PFSK-1 (cell line): Measurements from ENCODE around the gene TMTC4.

Experiments
- FOXP2 ChIP-seq: optimal IDR thresholded peaks from 2 replicates; pipeline ENCODE3; 2011; ENCODE audit warnings: borderline replicate concordance, control low read depth, inconsistent platforms; ENCODE audit not compliant: insufficient read depth; ENCODE audit errors: extremely low read length, extremely low read depth
- POLR2AphosphoS5 ChIP-seq: IDR thresholded peaks from 2 replicates; pipeline ENCODE4 v1.6.1; 2012; ENCODE audit warnings: low read depth, mild to moderate bottlenecking, control low read depth, low read length, moderate library complexity
- REST ChIP-seq, 2 experiments: IDR thresholded peaks; 2 replicates each; pipeline versions ENCODE4 v1.6.1 to v1.8.0; 2011 to 2012; ENCODE audit warnings: low read depth in 2 of 2, low read length in 2 of 2, control low read depth in 1 of 2, inconsistent platforms in 1 of 2, mild to moderate bottlenecking in 1 of 2, moderate library complexity in 1 of 2; ENCODE audit not compliant: insufficient read depth in 1 of 2
- SIN3A ChIP-seq: IDR thresholded peaks from 2 replicates; pipeline ENCODE4 v1.6.1; 2012; ENCODE audit warnings: mild to moderate bottlenecking, low read length, moderate library complexity, borderline replicate concordance; ENCODE audit not compliant: insufficient read depth
- TAF1 ChIP-seq: IDR thresholded peaks from 2 replicates; pipeline ENCODE4 v1.6.1; 2012; ENCODE audit warnings: low read length, control low read depth, borderline replicate concordance; ENCODE audit not compliant: insufficient read depth

Gene TMTC4

GRCh38 chr13:100608489-100608888 lies 66.1 kb downstream of the TMTC4 start:
- TF ChIP-seq SIN3A (no peak), FOXP2 (no peak), TAF1 (no peak), POLR2AphosphoS5 (no peak), REST (IDR thresholded peaks at IDR 0.05; ENCODE audit: insufficient read depth in 1 of 2, low read depth in 2 of 2, low read length in 2 of 2) (no peak)

- no peak for TF ChIP-seq TAF1
- TF ChIP-seq POLR2AphosphoS5: no peak
- TF ChIP-seq REST (IDR thresholded peaks at IDR 0.05; ENCODE audit: insufficient read depth in 1 of 2, low read depth in 2 of 2, low read length in 2 of 2): no peak
Observed at GRCh38 chr13:100604918-100605710, 69.5 kb downstream of the TMTC4 start.

- no peak for TF ChIP-seq FOXP2
- TF ChIP-seq REST (IDR thresholded peaks at IDR 0.05; ENCODE audit: insufficient read depth in 1 of 2, low read depth in 2 of 2, low read length in 2 of 2): no peak
- no peak for TF ChIP-seq POLR2AphosphoS5
- no peak for TF ChIP-seq SIN3A
- no peak for TF ChIP-seq TAF1
Observed at GRCh38 chr13:100602493-100603111, 72.0 kb downstream of the TMTC4 start.

GRCh38 chr13:100601716-100602115 lies 72.9 kb downstream of the TMTC4 start:
- TF ChIP-seq REST (IDR thresholded peaks at IDR 0.05; ENCODE audit: insufficient read depth in 1 of 2, low read depth in 2 of 2, low read length in 2 of 2) (no peak), FOXP2 (no peak), TAF1 (no peak), POLR2AphosphoS5 (no peak), SIN3A (no peak)

GRCh38 chr13:100600915-100601314 lies 73.7 kb downstream of the TMTC4 start:
- TF ChIP-seq POLR2AphosphoS5 (no peak), SIN3A (no peak), FOXP2 (no peak), REST (IDR thresholded peaks at IDR 0.05; ENCODE audit: insufficient read depth in 1 of 2, low read depth in 2 of 2, low read length in 2 of 2) (no peak), TAF1 (no peak)
